Caco-2 (cell line): Measurements from ENCODE around the gene SKAP1. TPM values are rescaled to one million over a fixed set of nuclear protein-coding genes. Genes with fewer than 3 reads are reported as not detected.

ENCODE experiments used
- BruUV-seq: library from RNA; stranded (reverse); fragments of 400-500 nt; replicated peaks from 2 replicates; lab custom pipeline; 2021; lab: Mats Ljungman, UMichigan
- CTCF ChIA-PET: fragments of 300-600 bp; sonication (Branson Sonifier 250); formaldehyde crosslinking; loops from one replicate; lab custom pipeline; 2022; ENCODE audit warnings: antibody characterized with exemption; lab: Charles Lee
- POLR2A ChIA-PET: fragments of 300-600 bp; sonication (Branson Sonifier 250); formaldehyde crosslinking; loops from one replicate; lab custom pipeline; 2022; ENCODE audit warnings: antibody characterized with exemption; lab: Charles Lee
- DNase-seq, 2 experiments: peaks; one replicate each; pipeline versions ENCODE4 v3.0.0 to v3.0.0-alpha.2; 2020 to 2022
- H3K27me3 ChIP-seq: replicated peaks from 2 replicates; pipeline ENCODE4 v1.6.0; 2011; ENCODE audit warnings: low read length; ENCODE audit not compliant: control insufficient read depth, insufficient read depth
- H3K36me3 ChIP-seq: 2 replicates; pipeline ENCODE4 v1.5.1; 2011; ENCODE audit warnings: low read length; ENCODE audit not compliant: control insufficient read depth, insufficient read depth
- H3K4me1 ChIP-seq: fragments of 250-450 bp; sonication (Bioruptor Pico); 2 replicates; pipeline ENCODE4 v1.5.1; 2020; ENCODE audit warnings: mild to moderate bottlenecking
- H3K4me3 ChIP-seq: 2 replicates; pipeline ENCODE4 v1.5.1; 2011; ENCODE audit warnings: low read depth, mild to moderate bottlenecking, control low read depth, low read length
- H3K9me3 ChIP-seq: fragments of 250-450 bp; sonication (Bioruptor Pico); 2 replicates; pipeline ENCODE4 v1.5.1; 2020; ENCODE audit warnings: mild to moderate bottlenecking, moderate library complexity
- H3K27ac Mint-ChIP-seq: one replicate; pipeline ENCODE4 v1.8.0; 2022; ENCODE audit warnings: mixed read lengths; ENCODE audit not compliant: unreplicated experiment
- H3K27me3 Mint-ChIP-seq: one replicate; pipeline ENCODE4 v1.8.0; 2022; ENCODE audit warnings: mixed read lengths; ENCODE audit not compliant: insufficient read depth, unreplicated experiment
- H3K36me3 Mint-ChIP-seq: one replicate; pipeline ENCODE4 v1.8.0; 2022; ENCODE audit warnings: mild to moderate bottlenecking, mixed read lengths; ENCODE audit not compliant: insufficient read depth, unreplicated experiment
- H3K4me1 Mint-ChIP-seq: one replicate; pipeline ENCODE4 v1.8.0; 2022; ENCODE audit warnings: low read depth, mixed read lengths; ENCODE audit not compliant: unreplicated experiment
- H3K4me3 Mint-ChIP-seq: one replicate; pipeline ENCODE4 v1.8.0; 2022; ENCODE audit warnings: mild to moderate bottlenecking, moderate library complexity, mixed read lengths; ENCODE audit not compliant: unreplicated experiment
- H3K9me3 Mint-ChIP-seq: one replicate; pipeline ENCODE4 v1.8.0; 2022; ENCODE audit warnings: mixed read lengths; ENCODE audit not compliant: unreplicated experiment
- intact Hi-C: fragments of 100-400 bp; cut with micrococcal nuclease; formaldehyde crosslinking; loops from one replicate; pipeline ENCODE4 v1.10.0; 2022; ENCODE audit not compliant: unreplicated experiment
- total RNA-seq: library from RNA; stranded (reverse); gene quantifications from 2 replicates; pipeline ENCODE4 v1.2.3, GENCODE V29; 2022
- TF ChIP-seq, protein P1 (sequence below), 2 experiments: fragments of 200-600 bp in 1 of 2; IDR thresholded peaks; 1 replicate in 1 of 2; 2 replicates in 1 of 2; pipeline versions ENCODE4 v1.5.1 to v1.8.0; 2011 to 2022; ENCODE audit warnings: antibody characterized with exemption in 1 of 2, control low read depth in 1 of 2, inconsistent platforms in 1 of 2, low read depth in 1 of 2, low read length in 1 of 2, mild to moderate bottlenecking in 1 of 2, moderate library complexity in 1 of 2; ENCODE audit not compliant: insufficient read depth in 1 of 2, severe bottlenecking in 1 of 2, unreplicated experiment in 1 of 2

SKAP1 gene
- total RNA-seq, 1 experiment from 2014 or later: 0.70 TPM

GRCh38 chr17:48123111-48123510, 306.9 kb downstream of the SKAP1 start:
- ChIA-PET POLR2A (interaction anchor here (1.4 to 1.6 kb wide), 2 partner anchors 14 to 75 kb away, joined by 6 to 11 read pairs; partner anchors contain the start of gene NFE2L1), CTCF (interaction anchor here (0.9 to 1.2 kb wide), 2 partner anchors 10 to 96 kb away, joined by 3 to 4 read pairs; no protein-coding TSS in a partner anchor)
- BruUV-seq: no TSS peak
- no peaks in the 10 kb centered on the region for H3K9me3 ChIP-seq
- Mint-ChIP-seq H3K4me1 (no peaks in the 10 kb centered on the region), H3K27me3 (no peaks in the 10 kb centered on the region), H3K4me3 (no peak overlapping the region), H3K9me3 (no peaks in the 10 kb centered on the region), H3K36me3 (peaks cover 28% of the 10 kb centered on the region), H3K27ac (no peak overlapping the region)
- H3K27me3 ChIP-seq: no peaks in the 10 kb centered on the region
- no peak for DNase-seq
- TF ChIP-seq, protein P1, sequence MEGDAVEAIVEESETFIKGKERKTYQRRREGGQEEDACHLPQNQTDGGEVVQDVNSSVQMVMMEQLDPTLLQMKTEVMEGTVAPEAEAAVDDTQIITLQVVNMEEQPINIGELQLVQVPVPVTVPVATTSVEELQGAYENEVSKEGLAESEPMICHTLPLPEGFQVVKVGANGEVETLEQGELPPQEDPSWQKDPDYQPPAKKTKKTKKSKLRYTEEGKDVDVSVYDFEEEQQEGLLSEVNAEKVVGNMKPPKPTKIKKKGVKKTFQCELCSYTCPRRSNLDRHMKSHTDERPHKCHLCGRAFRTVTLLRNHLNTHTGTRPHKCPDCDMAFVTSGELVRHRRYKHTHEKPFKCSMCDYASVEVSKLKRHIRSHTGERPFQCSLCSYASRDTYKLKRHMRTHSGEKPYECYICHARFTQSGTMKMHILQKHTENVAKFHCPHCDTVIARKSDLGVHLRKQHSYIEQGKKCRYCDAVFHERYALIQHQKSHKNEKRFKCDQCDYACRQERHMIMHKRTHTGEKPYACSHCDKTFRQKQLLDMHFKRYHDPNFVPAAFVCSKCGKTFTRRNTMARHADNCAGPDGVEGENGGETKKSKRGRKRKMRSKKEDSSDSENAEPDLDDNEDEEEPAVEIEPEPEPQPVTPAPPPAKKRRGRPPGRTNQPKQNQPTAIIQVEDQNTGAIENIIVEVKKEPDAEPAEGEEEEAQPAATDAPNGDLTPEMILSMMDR (IDR thresholded peaks at IDR 0.05; ENCODE audit: insufficient read depth in 1 of 2, low read depth in 1 of 2, low read length in 1 of 2, severe bottlenecking in 1 of 2, unreplicated experiment in 1 of 2): no peak
- H3K4me3 ChIP-seq: no peak overlapping the region
- intact Hi-C loops: no loop called here
- peaks cover 4% of the 10 kb centered on the region for H3K36me3 ChIP-seq
- H3K4me1 ChIP-seq: no peaks in the 10 kb centered on the region

- H3K36me3 Mint-ChIP-seq: peaks cover 31% of the 10 kb centered on the region
- H3K36me3 ChIP-seq: peaks cover 4% of the 10 kb centered on the region
- ChIA-PET POLR2A (interaction anchor here (1.4 to 1.6 kb wide), 2 partner anchors 14 to 75 kb away, joined by 6 to 11 read pairs; partner anchors contain the start of gene NFE2L1), CTCF (no interaction called here)
- H3K4me3 ChIP-seq: no peak overlapping the region
- no peaks in the 10 kb centered on the region for H3K4me1 ChIP-seq
- TF ChIP-seq, protein P1 (IDR thresholded peaks at IDR 0.05; ENCODE audit: insufficient read depth in 1 of 2, low read depth in 1 of 2, low read length in 1 of 2, severe bottlenecking in 1 of 2, unreplicated experiment in 1 of 2): no peak
- H3K4me3 Mint-ChIP-seq: no peak overlapping the region
- no peaks in the 10 kb centered on the region for H3K9me3 Mint-ChIP-seq
- H3K9me3 ChIP-seq: no peaks in the 10 kb centered on the region
- no peak overlapping the region for H3K27ac Mint-ChIP-seq
- DNase-seq: no peak
- BruUV-seq: no TSS peak
- no peaks in the 10 kb centered on the region for H3K27me3 Mint-ChIP-seq
- intact Hi-C loops: no loop called here
- H3K4me1 Mint-ChIP-seq: no peaks in the 10 kb centered on the region
- no peaks in the 10 kb centered on the region for H3K27me3 ChIP-seq
These were observed 307.4 kb downstream of the SKAP1 start for GRCh38 chr17:48122665-48123045.

DNA sequence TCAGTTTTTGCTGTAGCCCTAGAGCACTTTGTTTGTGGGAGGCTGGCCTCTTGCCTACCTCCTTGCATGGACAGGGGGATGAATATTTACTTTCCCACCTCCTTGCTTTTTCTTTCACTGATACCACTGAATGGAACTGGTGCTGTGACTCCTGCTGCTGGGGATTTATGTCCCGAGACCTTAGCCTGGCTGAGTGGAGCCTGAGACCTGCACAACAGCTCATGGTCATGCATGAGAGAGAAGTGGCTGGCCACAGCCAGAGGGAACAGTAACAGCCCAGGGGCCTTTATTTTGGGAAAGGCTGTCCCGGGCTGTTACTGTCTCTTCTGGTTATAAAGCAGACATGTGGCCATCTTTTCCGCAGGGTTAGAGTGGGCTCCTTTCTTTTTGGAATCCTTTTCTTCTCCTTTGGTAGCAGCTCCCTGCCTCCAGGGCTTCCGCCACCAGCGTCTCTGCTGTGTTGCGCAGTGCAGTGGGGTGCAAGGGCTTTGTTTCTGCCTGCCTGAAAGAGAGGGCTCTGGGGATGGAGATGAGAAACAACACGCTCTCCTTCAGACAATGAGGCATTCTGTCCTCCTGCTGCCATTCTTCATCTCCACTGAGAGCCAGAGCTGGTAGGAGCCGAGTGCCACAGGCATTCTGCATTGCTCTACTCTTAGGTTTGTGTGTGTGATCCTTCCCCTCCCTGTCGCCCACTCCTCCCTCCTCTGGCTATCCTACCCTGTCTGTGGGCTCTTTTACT, 307.9 kb downstream of the SKAP1 start:
- ChIA-PET CTCF (interaction anchor here (1.0 kb wide), 1 partner anchor 97 kb away, joined by 3 read pairs; no protein-coding TSS in a partner anchor), POLR2A (interaction anchor here (1.4 kb wide), 1 partner anchor 13 kb away, joined by 6 read pairs; no protein-coding TSS in a partner anchor)
- TF ChIP-seq, protein P1 (IDR thresholded peaks at IDR 0.05; ENCODE audit: insufficient read depth in 1 of 2, low read depth in 1 of 2, low read length in 1 of 2, severe bottlenecking in 1 of 2, unreplicated experiment in 1 of 2): no peak
- intact Hi-C loops: no loop called here
- BruUV-seq: no TSS peak
- H3K4me1 Mint-ChIP-seq: no peaks in the 10 kb centered on the region
- DNase-seq: no peak
- peaks cover 37% of the 10 kb centered on the region for H3K36me3 Mint-ChIP-seq
- H3K27me3 Mint-ChIP-seq: no peaks in the 10 kb centered on the region
- no peak overlapping the region for H3K4me3 ChIP-seq
- H3K4me3 Mint-ChIP-seq: no peak overlapping the region
- H3K9me3 Mint-ChIP-seq: no peaks in the 10 kb centered on the region
- no peak overlapping the region for H3K27ac Mint-ChIP-seq
- H3K27me3 ChIP-seq: no peaks in the 10 kb centered on the region
- peaks cover 4% of the 10 kb centered on the region for H3K36me3 ChIP-seq
- H3K9me3 ChIP-seq: no peaks in the 10 kb centered on the region
- no peaks in the 10 kb centered on the region for H3K4me1 ChIP-seq
